Gastrocnemius medialis (tissue), 4 donors: ENCODE data around the gene MAFF.

ENCODE experiments used
- CTCF ChIP-seq, 5 experiments: fragments of 450-650 bp in 3 of 5; fragments of 200-600 bp in 2 of 5; sonication (generic) in 2 of 5; IDR thresholded peaks in 4 of 5; conservative IDR thresholded peaks in 1 of 5; 1 replicate in 4 of 5; 2 replicates in 1 of 5; pipeline ENCODE4 v1.5.1; 2016 to 2019; ENCODE audit warnings: antibody characterized with exemption in 5 of 5, mild to moderate bottlenecking in 3 of 5, moderate library complexity in 3 of 5
- POLR2A ChIP-seq, 2 donors: fragments of 450-650 bp; IDR thresholded peaks; one replicate each; pipeline ENCODE4 v1.6.1; 2017; ENCODE audit warnings: antibody characterized with exemption in 2 of 2, mild to moderate bottlenecking in 2 of 2, moderate library complexity in 2 of 2

- TF ChIP-seq CTCF (IDR thresholded peaks at IDR 0.05 in 4 of 5, conservative IDR thresholded peaks at IDR 0.05 in 1 of 5), result no peak
- no peak for TF ChIP-seq POLR2A (IDR thresholded peaks at IDR 0.05)
Observed at GRCh38 chr22:38219632-38220031, 17.8 kb downstream of the MAFF start.
